Glutamatergic neuron (in vitro differentiated cells): ENCODE data around the gene RASIP1. TPM values are rescaled to one million over a fixed set of nuclear protein-coding genes. Genes with fewer than 3 reads are reported as not detected.
"Not testable (repeated sequence)": the region's sequence is repeated elsewhere in the genome, so short reads cannot be mapped to it uniquely, and the experiment has no call there.

Experiments used
- DNase-seq: peaks from one replicate; pipeline ENCODE4 v3.0.0; 2022
- H3K27ac Mint-ChIP-seq: one replicate; pipeline ENCODE4 v1.8.0; 2020; ENCODE audit warnings: mild to moderate bottlenecking, mixed read lengths, inconsistent platforms; ENCODE audit not compliant: unreplicated experiment
- H3K27me3 Mint-ChIP-seq: one replicate; pipeline ENCODE4 v1.8.0; 2020; ENCODE audit warnings: mild to moderate bottlenecking, moderate library complexity, mixed read lengths, inconsistent platforms; ENCODE audit not compliant: unreplicated experiment
- H3K36me3 Mint-ChIP-seq: one replicate; pipeline ENCODE4 v1.8.0; 2020; ENCODE audit warnings: mild to moderate bottlenecking, mixed read lengths, inconsistent platforms; ENCODE audit not compliant: unreplicated experiment
- H3K4me1 Mint-ChIP-seq: one replicate; pipeline ENCODE4 v1.8.0; 2020; ENCODE audit warnings: mild to moderate bottlenecking, low read depth, mixed read lengths, inconsistent platforms; ENCODE audit not compliant: unreplicated experiment
- H3K4me3 Mint-ChIP-seq: one replicate; pipeline ENCODE4 v1.8.0; 2020; ENCODE audit warnings: mild to moderate bottlenecking, mixed read lengths, inconsistent platforms; ENCODE audit not compliant: unreplicated experiment
- H3K9me3 Mint-ChIP-seq: one replicate; pipeline ENCODE4 v1.8.0; 2020; ENCODE audit warnings: mild to moderate bottlenecking, moderate library complexity, mixed read lengths, inconsistent platforms; ENCODE audit not compliant: unreplicated experiment
- total RNA-seq: library from RNA; stranded (reverse); fragmentation: NEBNext Ultra II Directional; extraction: Animal tissue kit (Norgen Biotek cat#: 25700); gene quantifications from one replicate; pipeline ENCODE4 v1.2.1, GENCODE V29; 2021; ENCODE audit not compliant: unreplicated experiment
- TF ChIP-seq, protein P1 (sequence below): fragments of 200-600 bp; sonication (generic); IDR thresholded peaks from one replicate; pipeline ENCODE4 v1.5.0; 2021; ENCODE audit not compliant: partially characterized antibody, unreplicated experiment

RASIP1 gene
- total RNA-seq, 1 donor from 2014 or later, result 6.2 TPM

DNA sequence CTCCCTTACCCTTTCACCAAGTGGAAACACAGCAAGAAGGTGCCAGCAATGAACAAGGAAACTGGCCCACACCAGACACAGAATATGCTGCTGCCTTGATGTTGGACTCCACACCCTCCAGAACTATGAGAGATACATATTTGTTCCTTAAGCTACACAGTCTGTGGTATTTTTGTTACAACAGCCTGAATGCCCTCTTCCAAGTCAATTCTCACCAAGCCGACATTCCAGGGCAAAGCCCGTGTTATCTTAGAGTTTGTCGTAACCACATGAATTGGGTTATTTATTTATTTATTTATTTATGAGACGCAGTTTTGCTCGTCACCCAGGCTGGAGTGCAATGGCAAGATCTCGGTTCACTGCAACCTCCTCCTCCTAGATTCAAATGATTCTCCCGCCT lies 29.9 kb upstream of the RASIP1 start:
- Mint-ChIP-seq H3K27me3 (peaks cover 2% of the 10 kb centered on the region), H3K27ac (no peak overlapping the region), H3K4me3 (no peak overlapping the region), H3K9me3 (peaks cover 2% of the 10 kb centered on the region), H3K36me3 (no peaks in the 10 kb centered on the region), H3K4me1 (peaks cover 4% of the 10 kb centered on the region)
- no peak for DNase-seq
- TF ChIP-seq, protein P1, sequence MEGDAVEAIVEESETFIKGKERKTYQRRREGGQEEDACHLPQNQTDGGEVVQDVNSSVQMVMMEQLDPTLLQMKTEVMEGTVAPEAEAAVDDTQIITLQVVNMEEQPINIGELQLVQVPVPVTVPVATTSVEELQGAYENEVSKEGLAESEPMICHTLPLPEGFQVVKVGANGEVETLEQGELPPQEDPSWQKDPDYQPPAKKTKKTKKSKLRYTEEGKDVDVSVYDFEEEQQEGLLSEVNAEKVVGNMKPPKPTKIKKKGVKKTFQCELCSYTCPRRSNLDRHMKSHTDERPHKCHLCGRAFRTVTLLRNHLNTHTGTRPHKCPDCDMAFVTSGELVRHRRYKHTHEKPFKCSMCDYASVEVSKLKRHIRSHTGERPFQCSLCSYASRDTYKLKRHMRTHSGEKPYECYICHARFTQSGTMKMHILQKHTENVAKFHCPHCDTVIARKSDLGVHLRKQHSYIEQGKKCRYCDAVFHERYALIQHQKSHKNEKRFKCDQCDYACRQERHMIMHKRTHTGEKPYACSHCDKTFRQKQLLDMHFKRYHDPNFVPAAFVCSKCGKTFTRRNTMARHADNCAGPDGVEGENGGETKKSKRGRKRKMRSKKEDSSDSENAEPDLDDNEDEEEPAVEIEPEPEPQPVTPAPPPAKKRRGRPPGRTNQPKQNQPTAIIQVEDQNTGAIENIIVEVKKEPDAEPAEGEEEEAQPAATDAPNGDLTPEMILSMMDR, result no peak

DNA sequence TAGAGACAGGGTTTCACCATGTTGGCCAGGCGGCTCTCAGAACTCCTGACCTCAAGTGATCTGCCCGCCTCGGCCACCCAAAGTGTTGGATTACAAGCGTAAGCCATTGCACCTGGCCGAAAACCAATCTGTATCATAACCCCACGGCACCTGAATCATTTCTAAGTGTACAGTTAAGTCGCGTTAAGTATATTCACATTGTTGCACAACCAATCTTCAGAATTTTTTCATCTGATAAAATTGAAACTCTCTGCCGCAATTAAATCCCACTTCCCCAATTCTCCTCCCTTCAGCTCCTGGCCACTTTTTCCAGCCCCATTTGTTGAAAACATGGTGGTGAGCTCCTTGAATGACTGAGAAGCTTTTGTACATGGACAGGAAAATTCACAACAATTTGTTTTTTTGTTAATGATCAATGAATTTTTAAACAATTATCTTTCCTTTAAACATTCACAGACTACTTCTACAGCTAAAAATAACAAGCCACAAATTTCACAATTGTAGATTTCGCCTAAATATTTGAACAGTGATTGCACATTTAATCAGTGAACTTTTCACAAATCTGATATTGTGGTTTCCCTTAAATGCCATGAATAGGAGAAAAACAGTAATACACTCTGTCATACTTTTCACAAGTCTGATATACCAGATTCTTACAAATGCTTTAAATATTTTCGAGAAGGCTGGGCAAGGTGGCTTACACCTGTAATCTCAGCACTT lies 28.7 kb upstream of the RASIP1 start:
- no peak for DNase-seq
- H3K36me3 Mint-ChIP-seq, result no peaks in the 10 kb centered on the region
- H3K4me1 Mint-ChIP-seq, result peaks cover 4% of the 10 kb centered on the region
- no peaks in the 10 kb centered on the region for H3K9me3 Mint-ChIP-seq
- peaks cover 2% of the 10 kb centered on the region for H3K27me3 Mint-ChIP-seq
- TF ChIP-seq, protein P1, result no peak
- no peak overlapping the region for H3K27ac Mint-ChIP-seq
- no peak overlapping the region for H3K4me3 Mint-ChIP-seq

DNA sequence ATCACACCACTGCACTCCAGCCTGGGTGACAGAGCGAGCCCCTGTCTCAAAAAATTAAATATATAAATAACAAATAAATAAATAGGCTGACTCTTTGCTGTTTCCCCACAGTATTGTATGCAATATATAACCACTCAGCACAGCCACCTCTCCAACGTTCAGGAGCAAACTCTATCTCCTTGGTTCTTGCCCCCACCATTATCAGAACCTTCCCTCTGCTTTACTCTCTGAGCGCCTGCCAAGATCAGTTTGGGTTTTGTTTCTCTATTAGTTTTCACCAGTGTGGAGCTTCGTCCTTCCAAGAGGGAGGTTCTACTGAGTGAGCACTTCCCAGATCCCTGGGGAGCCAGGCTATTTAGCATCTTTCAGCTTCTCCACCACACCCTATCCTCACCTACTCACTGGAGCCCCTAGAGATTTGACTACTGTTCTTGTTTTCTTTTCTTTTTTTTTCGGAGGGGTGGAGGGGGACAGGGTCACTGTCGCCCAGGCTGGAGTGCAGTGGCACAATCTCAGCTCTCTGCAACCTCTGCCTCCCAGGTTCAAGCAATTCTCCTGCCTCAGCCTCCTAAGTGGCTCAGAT lies 27.9 kb upstream of the RASIP1 start:
- H3K4me1 Mint-ChIP-seq, H3K9me3 Mint-ChIP-seq, H3K36me3 Mint-ChIP-seq, H3K4me3 Mint-ChIP-seq, H3K27ac Mint-ChIP-seq, H3K27me3 Mint-ChIP-seq, DNase-seq: not testable (repeated sequence)

DNA sequence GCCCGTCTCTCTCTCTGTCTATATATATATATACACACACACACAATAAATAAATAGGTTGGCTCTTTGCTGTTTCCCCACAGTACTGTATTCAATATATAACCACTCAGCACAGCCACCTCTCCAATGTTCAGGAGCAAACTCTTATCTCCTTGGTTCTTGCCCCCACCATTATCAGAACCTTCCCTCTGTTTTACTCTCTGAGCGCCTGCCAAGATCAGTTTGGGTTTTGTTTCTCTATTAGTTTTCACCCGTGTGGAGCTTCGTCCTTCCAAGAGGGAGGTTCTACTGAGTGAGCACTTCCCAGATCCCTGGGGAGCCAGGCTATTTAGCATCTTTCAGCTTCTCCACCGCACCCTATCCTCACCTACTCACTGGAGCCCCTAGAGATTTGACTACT lies 25.4 kb upstream of the RASIP1 start:
- not testable (repeated sequence) for H3K4me3 Mint-ChIP-seq, H3K4me1 Mint-ChIP-seq, H3K36me3 Mint-ChIP-seq, DNase-seq, H3K27ac Mint-ChIP-seq, H3K27me3 Mint-ChIP-seq, H3K9me3 Mint-ChIP-seq

DNA sequence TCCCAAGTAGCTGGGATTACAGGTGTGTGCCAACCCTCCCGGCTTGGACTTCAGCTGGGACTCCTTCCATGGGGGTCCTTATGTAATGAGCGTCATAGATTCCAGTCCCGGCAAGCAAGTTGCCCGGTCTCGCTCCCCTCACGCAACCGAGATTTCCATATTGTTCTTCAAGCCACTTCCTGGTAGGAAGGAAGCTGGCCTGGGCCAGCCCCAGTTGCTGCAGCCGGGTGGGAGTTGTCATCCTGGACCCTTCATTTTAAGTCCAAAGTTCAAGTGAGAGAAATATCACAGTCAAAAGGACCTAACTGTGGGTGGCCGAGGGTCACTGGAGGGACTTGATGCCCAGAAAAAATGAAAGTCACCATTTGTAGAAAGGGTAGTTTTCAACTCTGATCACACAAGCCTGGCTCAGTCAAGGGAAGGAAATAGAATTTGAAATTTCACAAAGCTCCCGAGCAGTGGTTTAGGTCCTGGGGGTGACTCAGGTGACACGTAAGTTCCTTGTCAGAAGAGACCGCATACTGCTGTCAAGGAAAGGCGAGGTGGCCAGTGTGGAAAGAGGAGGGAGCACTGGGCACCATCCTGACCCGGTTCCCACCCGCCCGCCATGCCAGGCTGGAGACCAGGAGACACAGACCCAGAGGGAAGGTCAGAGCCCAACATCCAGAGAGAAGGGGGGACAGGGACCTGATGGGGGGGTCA lies 20.2 kb upstream of the RASIP1 start:
- TF ChIP-seq, protein P1, result no peak
- no peak for DNase-seq
- H3K36me3 Mint-ChIP-seq, result no peaks in the 10 kb centered on the region
- H3K4me3 Mint-ChIP-seq, result no peak overlapping the region
- H3K27ac Mint-ChIP-seq, result no peak overlapping the region
- H3K4me1 Mint-ChIP-seq, result no peaks in the 10 kb centered on the region
- no peaks in the 10 kb centered on the region for H3K9me3 Mint-ChIP-seq
- H3K27me3 Mint-ChIP-seq, result peaks cover 7% of the 10 kb centered on the region

DNA sequence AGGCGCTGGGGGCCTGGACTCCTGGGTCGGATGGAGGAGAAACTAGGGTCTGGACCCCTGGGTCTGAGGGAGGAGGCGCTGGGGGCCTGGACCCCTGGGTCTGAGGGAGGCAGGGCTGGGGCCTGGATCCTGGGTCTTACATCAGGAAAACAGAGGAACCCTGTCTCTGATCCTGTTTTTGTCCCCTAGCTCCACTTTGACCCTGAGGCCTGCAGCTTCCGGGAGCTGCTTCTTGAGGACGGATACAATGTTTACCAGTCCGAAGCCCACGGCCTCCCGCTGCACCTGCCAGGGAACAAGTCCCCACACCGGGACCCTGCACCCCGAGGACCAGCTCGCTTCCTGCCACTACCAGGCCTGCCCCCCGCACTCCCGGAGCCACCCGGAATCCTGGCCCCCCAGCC lies 17.3 kb upstream of the RASIP1 start:
- no peaks in the 10 kb centered on the region for H3K36me3 Mint-ChIP-seq
- H3K4me3 Mint-ChIP-seq, result no peak overlapping the region
- peaks cover 12% of the 10 kb centered on the region for H3K27me3 Mint-ChIP-seq

More for the DNA sequence above, 17.3 kb upstream of the RASIP1 start:
- Mint-ChIP-seq H3K9me3 (peaks cover 2% of the 10 kb centered on the region), H3K4me1 (peaks cover 7% of the 10 kb centered on the region), H3K27ac (no peak overlapping the region)
- TF ChIP-seq, protein P1, result no peak
- DNase-seq, result no peak
